Thoracic aorta (tissue), 2 donors: ENCODE measurements around the gene PHB1. TPM values are rescaled to one million over a fixed set of nuclear protein-coding genes. Genes with fewer than 3 reads are reported as not detected.

Source experiments
- ATAC-seq: fragments of 150-250 bp; one replicate; pipeline ENCODE4 v1.8.0; 2017; ENCODE audit warnings: low read depth; ENCODE audit not compliant: insufficient number of reproducible peaks, low FRiP score
- DNase-seq: peaks from one replicate; pipeline ENCODE4 v3.0.0-alpha.2; 2020; ENCODE audit warnings: low spot score
- H3K27ac ChIP-seq, 2 donors: fragments of 200-600 bp; sonication (generic); 1 replicate in 1 of 2; 2 replicates in 1 of 2; pipeline ENCODE4 v1.5.1; 2016; ENCODE audit warnings: mild to moderate bottlenecking in 2 of 2, moderate library complexity in 2 of 2
- H3K27me3 ChIP-seq: fragments of 200-600 bp; sonication (generic); replicated peaks from 2 replicates; pipeline ENCODE4 v1.6.0; 2016; ENCODE audit warnings: mild to moderate bottlenecking; ENCODE audit not compliant: insufficient read depth
- H3K36me3 ChIP-seq: fragments of 200-600 bp; sonication (generic); one replicate; pipeline ENCODE4 v1.5.1; 2016
- H3K4me1 ChIP-seq, 2 donors: fragments of 200-600 bp; sonication (generic); 1 replicate in 1 of 2; 2 replicates in 1 of 2; pipeline versions ENCODE4 v1.5.1 to v1.6.0; 2016; ENCODE audit warnings: low read depth in 2 of 2, mild to moderate bottlenecking in 1 of 2; ENCODE audit not compliant: control insufficient read depth in 1 of 2
- H3K4me3 ChIP-seq: fragments of 200-600 bp; sonication (generic); 2 replicates; pipeline ENCODE4 v1.5.1; 2016; ENCODE audit warnings: mild to moderate bottlenecking
- H3K9me3 ChIP-seq: fragments of 200-600 bp; sonication (generic); 2 replicates; pipeline ENCODE4 v1.5.1; 2016
- total RNA-seq, 2 donors: library from RNA; depleted of rRNA; stranded (reverse); fragments of >200 nt; gene quantifications; one replicate each; pipeline versions ENCODE4 v1.1.0 to v1.2.3, GENCODE V29; 2016
- TF ChIP-seq, protein P1 (sequence below): fragments of 200-600 bp; sonication (generic); IDR thresholded peaks from one replicate; pipeline ENCODE4 v1.5.1; 2019; ENCODE audit warnings: antibody characterized with exemption

PHB1 gene
- total RNA-seq, 2 donors from 2014 or later = 34.4 to 55.6 TPM

DNA sequence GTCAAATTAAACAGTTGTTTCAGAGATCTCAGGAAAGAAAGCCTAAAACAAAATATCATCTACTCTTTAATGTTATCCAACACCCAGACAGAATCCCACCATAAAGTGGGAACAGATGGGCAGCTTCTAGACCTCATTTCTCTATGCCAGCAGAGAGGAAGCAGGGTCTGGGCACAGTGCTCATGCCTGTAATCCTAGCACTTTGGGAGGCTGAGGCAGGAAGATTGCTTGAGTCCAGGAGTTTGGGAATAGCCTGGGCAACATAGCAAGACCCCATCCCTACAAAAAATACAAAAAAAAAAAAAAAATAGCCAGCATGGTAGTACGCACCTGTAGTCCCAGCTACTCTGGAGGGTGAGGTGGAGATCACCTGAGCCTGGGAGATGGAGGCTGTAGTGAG is 39.1 kb downstream of the PHB1 start:
- H3K27me3 ChIP-seq = no peaks in the 10 kb centered on the region
- H3K9me3 ChIP-seq = no peaks in the 10 kb centered on the region
- no peaks in the 10 kb centered on the region for H3K36me3 ChIP-seq
- ATAC-seq = no peak
- DNase-seq = no peak
- no peak overlapping the region for H3K27ac ChIP-seq
- H3K4me1 ChIP-seq = no peaks in the 10 kb centered on the region
- no peak overlapping the region for H3K4me3 ChIP-seq
- TF ChIP-seq, protein P1, sequence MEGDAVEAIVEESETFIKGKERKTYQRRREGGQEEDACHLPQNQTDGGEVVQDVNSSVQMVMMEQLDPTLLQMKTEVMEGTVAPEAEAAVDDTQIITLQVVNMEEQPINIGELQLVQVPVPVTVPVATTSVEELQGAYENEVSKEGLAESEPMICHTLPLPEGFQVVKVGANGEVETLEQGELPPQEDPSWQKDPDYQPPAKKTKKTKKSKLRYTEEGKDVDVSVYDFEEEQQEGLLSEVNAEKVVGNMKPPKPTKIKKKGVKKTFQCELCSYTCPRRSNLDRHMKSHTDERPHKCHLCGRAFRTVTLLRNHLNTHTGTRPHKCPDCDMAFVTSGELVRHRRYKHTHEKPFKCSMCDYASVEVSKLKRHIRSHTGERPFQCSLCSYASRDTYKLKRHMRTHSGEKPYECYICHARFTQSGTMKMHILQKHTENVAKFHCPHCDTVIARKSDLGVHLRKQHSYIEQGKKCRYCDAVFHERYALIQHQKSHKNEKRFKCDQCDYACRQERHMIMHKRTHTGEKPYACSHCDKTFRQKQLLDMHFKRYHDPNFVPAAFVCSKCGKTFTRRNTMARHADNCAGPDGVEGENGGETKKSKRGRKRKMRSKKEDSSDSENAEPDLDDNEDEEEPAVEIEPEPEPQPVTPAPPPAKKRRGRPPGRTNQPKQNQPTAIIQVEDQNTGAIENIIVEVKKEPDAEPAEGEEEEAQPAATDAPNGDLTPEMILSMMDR = no peak

DNA sequence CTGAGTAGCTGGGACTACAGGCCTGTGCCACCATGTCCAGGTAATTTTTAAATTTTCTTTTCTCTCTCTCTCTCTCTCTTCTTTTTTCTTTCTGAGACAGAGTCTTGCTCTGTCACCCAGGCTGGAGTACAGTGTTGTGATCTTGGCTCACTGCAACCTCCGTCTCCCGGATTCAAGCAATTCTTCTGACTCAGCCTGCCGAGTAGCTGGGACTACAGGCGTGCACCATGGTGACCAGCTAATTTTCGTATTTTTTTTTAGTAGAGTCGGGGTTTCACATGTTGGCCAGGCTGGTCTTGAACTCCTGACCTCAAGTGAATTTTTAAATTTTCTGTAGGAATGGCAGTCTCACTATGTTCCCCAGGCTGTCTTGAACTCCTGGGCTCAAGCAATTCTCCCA is 41.6 kb downstream of the PHB1 start:
- Histone ChIP-seq H3K4me3 (no peak overlapping the region), H3K27me3 (no peaks in the 10 kb centered on the region), H3K27ac (no peak overlapping the region), H3K4me1 (no peaks in the 10 kb centered on the region), H3K36me3 (no peaks in the 10 kb centered on the region), H3K9me3 (no peaks in the 10 kb centered on the region)
- ATAC-seq (no peak), DNase-seq (no peak)
- TF ChIP-seq, protein P1 = no peak

DNA sequence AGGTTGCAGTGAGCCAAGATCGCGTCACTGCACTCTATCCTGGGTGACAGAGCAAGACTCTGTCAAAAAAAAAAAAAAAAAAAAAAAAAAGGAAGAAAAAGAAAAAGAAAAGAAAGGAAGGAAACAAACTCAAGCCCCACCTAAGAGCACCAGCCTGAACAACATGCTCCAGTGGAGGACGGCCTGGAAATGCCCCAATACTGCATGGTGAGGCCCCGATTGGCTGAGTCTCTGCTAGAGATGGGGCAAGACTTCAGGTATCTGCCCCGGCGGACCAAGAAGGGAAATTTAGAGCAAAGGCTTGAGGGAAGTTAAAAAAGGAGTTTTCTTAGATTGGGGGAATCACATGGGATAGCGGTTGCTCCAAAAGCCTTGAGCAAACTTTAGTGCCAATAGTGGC is 42.3 kb downstream of the PHB1 start:
- ATAC-seq (no peak), DNase-seq (no peak)
- Histone ChIP-seq H3K4me3 (no peak overlapping the region), H3K27ac (no peak overlapping the region), H3K4me1 (no peaks in the 10 kb centered on the region), H3K9me3 (no peaks in the 10 kb centered on the region), H3K36me3 (no peaks in the 10 kb centered on the region), H3K27me3 (no peaks in the 10 kb centered on the region)
- TF ChIP-seq, protein P1 = no peak

DNA sequence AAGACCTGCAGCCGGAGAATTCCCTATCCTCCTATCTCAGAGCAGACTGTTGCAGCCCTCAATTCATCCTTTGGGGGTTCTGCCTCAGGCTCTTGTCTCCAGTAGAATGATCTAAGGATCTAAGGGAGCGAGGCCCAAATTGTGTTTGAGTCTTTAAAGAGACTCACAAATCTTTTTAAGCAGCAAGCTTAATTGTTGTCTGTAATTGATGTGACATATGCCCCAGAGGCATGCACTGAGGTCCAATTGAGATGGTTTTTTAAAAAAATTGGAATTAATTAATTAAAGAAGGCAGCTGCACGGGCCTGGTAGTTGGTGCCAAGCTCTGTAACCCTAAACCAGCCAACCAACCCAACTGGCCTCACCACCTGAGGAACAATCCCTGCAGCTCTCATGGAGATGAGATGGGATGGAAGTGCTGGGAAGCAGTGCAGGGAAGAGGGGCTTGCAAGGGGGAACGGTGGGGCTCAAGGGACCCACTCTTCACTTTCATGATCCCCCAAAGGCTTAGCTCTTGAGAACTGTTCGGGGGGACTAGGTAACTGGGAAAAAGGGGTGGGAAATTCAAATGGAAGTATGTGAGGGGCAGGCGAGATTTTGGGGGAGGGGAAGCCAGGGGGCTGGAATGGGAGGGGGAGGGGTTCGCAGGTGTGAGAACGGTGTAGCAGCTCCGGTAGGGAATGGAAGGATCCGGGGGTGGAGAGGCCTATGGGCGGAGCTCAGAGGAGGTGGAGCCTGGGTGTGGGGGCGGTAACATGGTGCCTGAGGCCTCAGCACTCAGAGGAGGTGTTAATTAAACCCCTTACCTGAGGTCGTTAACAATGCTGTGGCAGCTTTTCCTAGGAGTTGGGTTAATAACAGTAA is 43.5 kb downstream of the PHB1 start:
- H3K36me3 ChIP-seq = no peaks in the 10 kb centered on the region
- DNase-seq (no peak), ATAC-seq (no peak)
- H3K27me3 ChIP-seq = no peaks in the 10 kb centered on the region
- no peaks in the 10 kb centered on the region for H3K9me3 ChIP-seq
- TF ChIP-seq, protein P1 = no peak
- H3K4me3 ChIP-seq = no peak overlapping the region
- H3K4me1 ChIP-seq = no peaks in the 10 kb centered on the region
- H3K27ac ChIP-seq = no peak overlapping the region

DNA sequence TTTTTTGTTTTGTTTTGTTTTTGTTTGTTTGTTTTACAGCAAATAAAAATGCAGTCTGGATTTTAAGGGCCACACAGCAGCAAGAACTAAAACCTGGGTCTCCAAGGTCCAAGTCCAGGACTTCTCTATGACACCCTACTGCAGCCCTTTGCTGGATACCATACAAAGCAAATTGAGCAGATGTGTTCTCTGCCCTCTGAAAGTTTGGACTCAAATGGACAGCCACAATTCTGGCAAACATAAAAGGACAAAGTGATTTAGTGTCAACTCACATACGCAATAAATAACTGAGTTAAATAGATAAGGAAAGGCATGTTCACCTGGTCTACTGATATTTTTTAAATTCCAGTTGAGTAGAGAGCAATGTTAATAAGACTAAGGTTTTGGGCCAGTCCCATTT is 44.9 kb downstream of the PHB1 start:
- no peak for ATAC-seq
- H3K36me3 ChIP-seq = no peaks in the 10 kb centered on the region
- H3K9me3 ChIP-seq = no peaks in the 10 kb centered on the region
- H3K4me1 ChIP-seq = no peaks in the 10 kb centered on the region
- H3K27me3 ChIP-seq = no peaks in the 10 kb centered on the region
- no peak overlapping the region for H3K27ac ChIP-seq
- TF ChIP-seq, protein P1 = no peak
- no peak for DNase-seq
- no peak overlapping the region for H3K4me3 ChIP-seq
